Skin epidermis (tissue), 12 donors: ENCODE results near the gene C2CD3.
A peak's percentile ranks its signal among the peaks of the same experiment; 100 is the strongest.

Experiments
- H3K27ac ChIP-seq, 21 experiments: fragments of 200-600 bp; sonication (generic) in 11 of 21; one replicate each; pipeline ENCODE4 v1.5.0; 2020; ENCODE audit warnings: mild to moderate bottlenecking in 3 of 21, inconsistent platforms in 2 of 21, moderate library complexity in 2 of 21
- H3K4me3 ChIP-seq, 7 experiments: fragments of 200-600 bp; sonication (generic) in 2 of 7; one replicate each; pipeline ENCODE4 v1.5.0; 2020; ENCODE audit warnings: inconsistent platforms in 2 of 7, mild to moderate bottlenecking in 2 of 7, moderate library complexity in 1 of 7

Gene C2CD3

DNA sequence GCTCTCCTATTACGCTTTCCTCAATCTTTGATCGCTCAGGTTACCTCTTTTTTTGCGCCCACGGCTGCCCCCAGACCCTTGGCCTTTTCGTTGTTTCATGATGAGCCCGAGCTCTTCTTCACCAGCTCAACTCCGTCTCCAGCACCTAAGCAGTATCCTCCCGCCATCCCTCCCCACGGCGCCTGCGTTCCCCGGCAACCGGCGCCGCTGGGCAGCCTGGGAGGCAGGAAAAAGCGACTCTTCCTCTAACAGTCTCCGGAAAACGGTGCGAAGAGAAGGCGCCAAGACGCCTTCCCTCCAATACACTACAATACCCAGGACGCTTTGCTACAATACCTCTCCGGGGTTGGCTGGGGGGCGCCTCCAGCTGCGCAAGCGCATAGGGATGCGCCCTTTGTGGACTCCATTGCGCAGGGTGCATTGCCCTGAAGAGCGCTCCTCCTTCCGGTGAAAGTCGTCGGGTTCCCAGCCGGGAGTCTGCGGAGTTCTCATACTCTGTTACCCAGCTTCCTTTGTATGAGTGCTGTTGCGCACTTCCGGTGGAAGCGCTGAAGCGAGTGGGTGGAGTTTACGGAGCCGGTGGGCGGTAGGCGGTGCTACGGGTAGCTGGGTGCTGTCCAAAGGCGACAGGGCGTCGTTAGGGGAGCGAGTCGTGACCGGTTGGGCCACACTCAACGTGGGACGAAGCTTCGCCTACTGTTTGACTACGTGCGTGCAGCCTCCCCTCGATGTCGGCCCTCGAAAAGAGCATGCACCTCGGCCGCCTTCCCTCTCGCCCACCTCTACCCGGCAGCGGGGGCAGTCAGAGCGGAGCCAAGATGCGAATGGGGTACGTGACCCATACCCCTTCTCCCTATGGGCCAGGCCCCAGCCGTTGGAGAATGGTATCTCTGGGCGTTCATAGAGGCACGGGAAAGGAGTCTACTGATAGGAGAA lies at the start of gene C2CD3, which contains the start of gene PPME1:
Gene C2CD3, minus strand, starts transcription at position 309 of the 936 bp plus-strand sequence. Its CDS starts 210 bp downstream, at position 99.
Gene PPME1, plus strand, starts transcription at position 596 of the 936 bp plus-strand sequence. Its CDS starts 133 bp downstream, at position 729.
- Histone ChIP-seq H3K27ac (peak within 1 kb of the TSS; percentile 64 to 95 (median 89)), H3K4me3 (peak within 1 kb of the TSS; percentile 60 to 76 (median 70))

DNA sequence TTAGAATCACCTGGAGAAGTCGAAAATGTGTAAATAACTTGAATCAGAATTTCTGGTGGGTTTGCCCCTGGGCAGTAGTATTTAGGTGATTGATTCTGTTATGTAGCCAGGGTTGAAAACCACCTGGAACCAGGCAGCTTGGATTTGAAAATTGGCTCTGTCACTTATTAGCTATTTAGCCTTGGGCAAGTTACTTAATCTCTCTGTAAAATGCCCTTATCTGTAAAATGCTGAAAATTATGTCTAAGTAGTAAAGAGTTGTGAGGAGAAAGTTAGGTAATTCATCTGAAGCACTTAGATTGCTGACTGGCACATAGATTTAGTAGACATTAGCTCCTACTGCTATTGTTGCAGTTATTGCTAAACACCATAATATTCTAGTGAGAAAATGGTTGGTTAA lies 49.6 kb upstream of the C2CD3 start:
- Histone ChIP-seq H3K27ac (no peak overlapping the region), H3K4me3 (no peak overlapping the region)

DNA sequence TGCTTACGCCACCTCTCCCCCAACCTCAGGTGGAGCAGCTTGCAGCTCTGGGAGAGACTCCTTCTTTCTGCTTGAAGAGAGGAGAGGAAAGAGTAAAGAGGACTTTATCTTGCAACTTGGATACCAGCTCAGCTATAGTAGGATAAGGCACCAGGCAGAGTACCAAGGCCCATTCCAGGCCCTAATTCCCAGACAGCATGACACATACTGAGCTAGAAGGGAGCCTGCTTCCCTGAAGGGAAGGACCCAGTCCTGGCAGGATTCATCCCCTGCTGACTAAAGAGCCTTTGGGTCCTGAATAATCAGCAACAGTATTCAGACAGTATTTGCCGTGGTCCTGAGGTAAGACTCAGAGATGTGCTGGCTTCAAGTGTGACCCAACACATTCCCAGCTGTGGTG lies 41.7 kb upstream of the C2CD3 start:
- Histone ChIP-seq H3K4me3 (no peak overlapping the region), H3K27ac (no peak overlapping the region)

DNA sequence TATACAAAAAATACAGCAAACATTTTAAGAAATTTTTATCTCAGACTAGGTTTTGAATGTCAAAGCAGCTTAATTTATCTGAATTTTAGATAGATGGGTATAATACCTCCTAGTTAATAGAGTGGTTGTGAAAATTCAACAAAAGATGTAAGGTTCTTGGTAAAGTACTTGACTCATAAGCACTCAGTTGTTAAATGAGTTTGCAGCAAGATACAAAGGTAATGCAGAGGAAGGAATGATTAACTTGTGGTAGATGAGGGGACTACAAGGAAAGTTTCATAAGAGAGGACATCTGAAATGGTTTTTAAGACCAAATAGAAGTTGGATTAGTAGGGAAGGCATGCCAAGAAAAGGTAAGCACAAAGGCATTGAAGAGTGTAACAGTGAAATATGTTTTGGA lies 37.7 kb upstream of the C2CD3 start:
- Histone ChIP-seq H3K4me3 (no peak overlapping the region), H3K27ac (no peak overlapping the region)

GRCh38 chr11:74206746-74207145 lies 35.9 kb upstream of the C2CD3 start:
- no peak overlapping the region for H3K27ac ChIP-seq
- H3K4me3 ChIP-seq = no peak overlapping the region

DNA sequence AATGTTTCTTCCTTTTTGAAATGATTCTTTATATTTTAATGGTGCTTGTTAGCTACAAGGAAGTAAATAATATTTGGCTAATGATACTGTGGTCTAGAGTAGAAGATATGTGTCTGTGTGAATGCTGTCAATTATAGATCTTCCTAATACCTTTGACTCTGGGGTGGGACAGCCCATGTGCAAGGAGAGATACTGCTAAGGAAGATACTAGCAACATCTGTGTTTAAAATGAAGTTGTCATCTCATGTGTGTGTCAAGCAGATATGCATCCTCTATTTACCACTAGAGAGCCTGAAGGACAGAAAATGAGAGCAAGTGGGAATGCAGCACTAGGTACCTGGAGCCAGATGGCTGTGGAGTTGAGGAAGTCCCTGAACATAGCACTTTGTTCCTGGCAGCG lies 34.4 kb upstream of the C2CD3 start:
- Histone ChIP-seq H3K4me3 (no peak overlapping the region), H3K27ac (no peak overlapping the region)

DNA sequence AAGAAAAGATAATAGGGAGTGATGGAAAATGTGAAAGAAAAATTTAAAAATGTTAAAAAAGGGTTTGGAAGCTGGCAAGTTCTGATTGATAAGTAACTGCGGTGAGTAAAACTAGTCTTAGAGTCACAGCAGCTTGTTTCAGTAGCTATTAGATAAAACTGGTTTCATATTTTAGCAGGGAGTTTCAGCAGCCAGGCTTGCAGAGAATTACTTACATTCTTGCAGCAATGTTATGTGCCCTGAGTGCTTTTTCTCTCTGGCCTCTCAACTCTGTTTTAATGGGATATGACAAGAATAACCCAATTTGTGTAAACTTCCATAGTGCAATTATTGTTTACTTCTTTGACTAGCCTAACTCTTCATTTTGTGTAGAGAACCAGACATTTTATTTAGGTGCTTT lies 33.9 kb upstream of the C2CD3 start:
- no peak overlapping the region for H3K4me3 ChIP-seq
- no peak overlapping the region for H3K27ac ChIP-seq

GRCh38 chr11:74203966-74204365 lies 33.2 kb upstream of the C2CD3 start:
- Histone ChIP-seq H3K4me3 (no peak overlapping the region), H3K27ac (no peak overlapping the region)

- Histone ChIP-seq H3K27ac (peak overlapping the region in 1 of 21 experiments; percentile 63), H3K4me3 (no peak overlapping the region)
These were observed 26.1 kb upstream of the C2CD3 start for GRCh38 chr11:74196781-74197486.

DNA sequence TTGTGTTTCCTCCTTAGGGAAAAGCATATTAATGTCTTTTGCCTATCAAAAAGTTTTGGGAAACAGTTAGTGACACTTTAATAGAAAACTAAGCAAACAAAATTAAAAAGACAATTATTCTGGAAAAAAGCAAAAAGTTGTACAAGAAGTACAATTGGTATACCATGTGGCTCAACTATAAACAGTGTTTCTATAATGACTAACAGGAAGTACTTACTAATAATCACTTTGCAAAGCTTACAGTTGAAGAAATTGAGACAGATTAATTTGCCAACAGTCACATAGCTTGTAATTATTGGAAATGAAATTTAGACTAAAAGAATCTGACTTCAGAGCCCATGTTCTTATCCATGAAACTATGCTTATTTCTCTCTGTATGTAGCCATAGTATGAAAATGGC lies 25.0 kb upstream of the C2CD3 start:
- Histone ChIP-seq H3K27ac (peak overlapping the region in 1 of 21 experiments; percentile 24), H3K4me3 (no peak overlapping the region)

GRCh38 chr11:74185695-74186094 lies 14.9 kb upstream of the C2CD3 start:
- Histone ChIP-seq H3K27ac (no peak overlapping the region), H3K4me3 (no peak overlapping the region)

DNA sequence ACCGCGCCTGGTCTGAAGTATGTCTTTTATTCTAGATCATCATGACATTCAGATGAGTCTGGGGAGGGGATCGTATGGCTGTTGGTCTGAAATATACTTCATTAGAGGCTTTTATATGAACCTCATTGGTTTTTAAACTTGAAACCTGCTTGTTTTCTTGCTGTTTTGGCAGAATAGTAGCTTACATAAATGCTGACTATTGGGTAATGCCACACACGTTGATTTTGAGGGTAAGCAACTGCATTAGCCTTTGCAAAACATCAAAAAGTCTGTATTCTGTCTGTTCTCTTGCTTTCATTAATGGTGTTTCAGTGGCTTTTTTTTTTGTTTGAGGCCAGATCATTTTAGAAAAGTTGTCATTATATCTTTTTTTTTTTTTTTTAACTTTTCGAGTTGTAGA lies 14.5 kb upstream of the C2CD3 start:
- Histone ChIP-seq H3K27ac (no peak overlapping the region), H3K4me3 (no peak overlapping the region)

GRCh38 chr11:74182635-74183034 lies 11.8 kb upstream of the C2CD3 start:
- no peak overlapping the region for H3K4me3 ChIP-seq

DNA sequence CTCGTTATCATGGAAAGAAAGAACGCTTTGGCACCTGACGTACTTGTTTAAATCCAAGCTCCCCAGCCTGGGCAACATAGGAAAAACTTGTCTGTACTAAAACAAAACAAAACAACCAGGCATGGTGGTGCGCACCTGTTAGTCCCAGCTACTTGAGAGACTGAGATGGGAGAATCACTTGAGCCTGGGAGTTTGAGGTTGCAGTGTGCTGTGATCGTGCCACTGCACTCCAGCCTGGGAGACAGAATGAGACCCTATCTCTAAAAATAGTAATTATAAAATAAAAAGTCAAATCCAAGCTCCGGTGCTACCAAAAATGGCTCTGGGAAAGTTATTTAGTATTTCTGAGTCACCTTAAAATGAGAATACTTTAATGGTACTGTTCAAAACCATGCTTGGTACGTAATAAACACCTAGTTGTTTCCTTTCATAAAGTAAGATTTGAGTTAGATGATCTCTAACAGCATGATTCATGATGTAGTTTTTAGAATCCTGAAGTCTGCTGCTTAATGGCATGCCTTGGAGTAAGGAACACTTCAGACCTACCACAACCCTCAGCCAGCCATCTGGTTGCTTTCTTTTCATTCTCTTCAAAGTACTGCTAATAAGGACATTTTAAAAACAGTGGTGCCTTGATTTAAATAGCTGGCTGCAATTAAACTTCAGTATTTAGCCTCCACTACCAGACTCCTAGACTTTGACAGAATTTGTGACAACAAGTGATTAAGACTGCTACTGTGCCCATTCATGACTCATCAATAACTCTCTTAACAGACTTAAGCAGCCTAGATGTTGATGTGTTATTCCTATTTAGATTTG lies 8.6 kb upstream of the C2CD3 start:
- no peak overlapping the region for H3K4me3 ChIP-seq
- H3K27ac ChIP-seq = no peak overlapping the region

More at GRCh38 chr11:74182635-74183034, 11.8 kb upstream of the C2CD3 start:
- H3K27ac ChIP-seq = no peak overlapping the region

DNA sequence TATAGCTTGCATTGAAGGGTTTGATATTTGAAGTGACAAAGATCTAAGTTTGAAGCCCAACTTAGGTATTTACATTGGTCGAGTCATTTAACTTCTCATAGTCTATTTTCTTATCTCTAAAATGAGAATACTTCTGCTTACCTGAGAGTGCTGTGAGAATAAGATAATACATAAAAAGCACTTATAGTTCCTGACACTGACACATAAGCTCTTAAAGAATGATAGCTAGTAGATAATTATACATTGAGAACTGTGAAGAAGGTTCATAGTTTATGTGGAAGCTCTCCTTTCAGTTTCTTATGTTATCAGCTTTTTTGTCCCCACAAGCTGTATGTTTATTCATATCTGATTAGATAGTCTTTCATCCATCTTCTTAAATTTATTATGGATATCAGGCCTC lies 5.1 kb upstream of the C2CD3 start:
- Histone ChIP-seq H3K27ac (no peak overlapping the region), H3K4me3 (no peak overlapping the region)

DNA sequence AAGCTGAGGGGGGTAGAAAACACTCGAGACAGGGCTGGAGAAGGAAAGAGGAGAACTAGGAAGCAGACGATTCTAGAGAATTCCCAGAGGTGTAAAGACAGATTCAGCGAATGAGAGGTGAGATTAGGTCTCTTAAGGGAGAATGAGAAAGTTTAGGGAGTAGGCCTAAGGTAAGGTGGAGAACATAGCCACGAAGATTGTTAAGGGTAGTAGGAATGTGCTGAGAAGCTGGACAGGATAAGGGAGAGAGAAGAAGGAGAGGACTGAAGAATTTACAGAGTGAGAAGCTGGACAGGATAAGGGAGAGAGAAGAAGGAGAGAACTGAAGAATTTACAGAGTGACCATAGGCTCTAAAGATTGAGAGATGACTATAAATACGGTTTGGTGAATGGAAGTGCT lies 1.2 kb upstream of the C2CD3 start:
- peak overlapping the region in 19 of 21 experiments; percentile 74 to 95 (median 89) for H3K27ac ChIP-seq
- H3K4me3 ChIP-seq = peak overlapping the region; percentile 60 to 76 (median 70)

DNA sequence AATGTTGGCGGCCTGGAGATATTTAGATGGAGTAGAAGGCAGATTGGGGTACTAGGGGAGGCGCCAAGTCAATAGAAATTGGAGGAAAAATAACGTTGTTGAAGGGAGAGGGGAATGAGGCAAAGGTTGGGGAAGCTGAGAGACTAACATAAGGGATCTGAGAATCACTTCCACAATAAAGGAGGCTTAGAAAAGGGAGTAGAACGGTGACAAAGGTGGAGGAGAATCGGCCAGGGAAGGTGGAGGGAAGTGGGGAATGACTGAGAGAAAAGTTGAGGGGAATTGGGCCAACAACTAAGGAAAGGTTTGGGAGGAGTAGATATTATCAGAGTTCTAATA lies 797 bp upstream of the C2CD3 start:
- H3K4me3 ChIP-seq = peak overlapping the region; percentile 60 to 76 (median 70)

GRCh38 chr11:74169738-74170458 lies 904 bp downstream of the C2CD3 start:
- Histone ChIP-seq H3K4me3 (peak overlapping the region; percentile 60 to 76 (median 70)), H3K27ac (peak overlapping the region in 18 of 21 experiments; percentile 62 to 95 (median 88))

More for the DNA sequence above, 797 bp upstream of the C2CD3 start:
- H3K27ac ChIP-seq = peak overlapping the region; percentile 64 to 95 (median 89)

DNA sequence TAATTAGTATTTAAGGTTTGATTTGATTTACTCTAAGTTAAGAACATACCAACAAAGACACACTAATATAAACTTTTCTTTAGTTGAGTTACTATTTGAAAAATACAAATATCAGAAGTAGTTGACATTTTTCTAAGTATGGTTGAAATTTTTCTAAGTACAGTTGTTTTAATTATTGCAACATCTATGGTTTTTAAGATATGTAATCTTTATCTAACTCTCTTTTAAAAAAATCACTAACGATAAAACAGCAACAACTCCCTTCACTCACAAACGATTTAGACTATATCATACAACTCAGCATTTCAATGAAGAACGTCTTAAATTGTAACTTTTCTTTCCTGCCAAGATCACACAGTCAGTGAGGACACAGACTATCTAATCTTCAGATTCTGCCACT lies 2.0 kb downstream of the C2CD3 start:
- no peak overlapping the region for H3K4me3 ChIP-seq
- no peak overlapping the region for H3K27ac ChIP-seq
